B cell (primary cell): Measurements from ENCODE around the gene RAB3IP. TPM values are rescaled to one million over a fixed set of nuclear protein-coding genes. Genes with fewer than 3 reads are reported as not detected.

Experiments
- ATAC-seq: fragments of 200-7000 bp; cut with Tn5 transposase; one replicate; pipeline ENCODE4 v1.10.0; 2021; ENCODE audit warnings: low read depth, mild to moderate bottlenecking, moderate number of reproducible peaks, moderate library complexity
- CTCF ChIA-PET: fragments of 350-600 bp; sonication (Branson Sonifier 250); formaldehyde crosslinking; loops from one replicate; lab custom pipeline; 2021; ENCODE audit warnings: antibody characterized with exemption, inconsistent platforms; lab: Charles Lee
- POLR2A ChIA-PET: fragments of 350-600 bp; sonication (Branson Sonifier 250); formaldehyde crosslinking; loops from one replicate; lab custom pipeline; 2021; ENCODE audit warnings: antibody characterized with exemption; lab: Charles Lee
- DNase-seq: peaks from one replicate; pipeline ENCODE4 v3.0.0; 2013
- H2AFZ ChIP-seq: 2 replicates; pipeline ENCODE4 v1.6.1; 2012; ENCODE audit warnings: mild to moderate bottlenecking, low read depth, low read length; ENCODE audit not compliant: insufficient read depth, poor library complexity, severe bottlenecking
- H3K27ac ChIP-seq, 2 donors: 1 replicate in 1 of 2; 2 replicates in 1 of 2; pipeline ENCODE4 v1.5.1; 2012 to 2013; ENCODE audit warnings: low read length in 2 of 2, mild to moderate bottlenecking in 2 of 2, moderate library complexity in 1 of 2
- H3K27me3 ChIP-seq, 4 experiments: fragments of 200-600 bp in 1 of 4; sonication (generic) in 1 of 4; replicated peaks in 1 of 4; 1 replicate in 2 of 4; 2 replicates in 2 of 4; pipeline versions ENCODE4 v1.6.1 to v1.7.0; 2013 to 2016; ENCODE audit warnings: low read length in 3 of 4, mild to moderate bottlenecking in 2 of 4, mixed read lengths in 1 of 4, moderate library complexity in 1 of 4; ENCODE audit not compliant: insufficient read depth in 4 of 4, control insufficient read depth in 3 of 4; ENCODE audit errors: control extremely low read depth in 1 of 4
- H3K36me3 ChIP-seq, 2 experiments: replicated peaks in 1 of 2; 1 replicate in 1 of 2; 2 replicates in 1 of 2; pipeline versions ENCODE4 v1.6.1 to v1.7.1; 2013; ENCODE audit warnings: low read length in 1 of 2; ENCODE audit not compliant: insufficient read depth in 2 of 2, control insufficient read depth in 1 of 2; ENCODE audit errors: control extremely low read depth in 1 of 2, extremely low read depth in 1 of 2
- H3K4me1 ChIP-seq, 2 donors: fragments of 200-600 bp in 1 of 2; sonication (generic) in 1 of 2; 1 replicate in 1 of 2; 2 replicates in 1 of 2; pipeline versions ENCODE4 v1.5.1 to v1.6.1; 2013 to 2017; ENCODE audit warnings: low read length in 2 of 2; ENCODE audit not compliant: control insufficient read depth in 2 of 2, insufficient read depth in 2 of 2
- H3K4me2 ChIP-seq: replicated peaks from 2 replicates; pipeline ENCODE3; 2012; ENCODE audit warnings: mild to moderate bottlenecking, low read depth, low read length; ENCODE audit not compliant: poor library complexity, severe bottlenecking
- H3K4me3 ChIP-seq, 5 experiments: fragments of 200-600 bp in 1 of 5; sonication (generic) in 1 of 5; 1 replicate in 3 of 5; 2 replicates in 2 of 5; pipeline versions ENCODE4 v1.5.1 to v1.7.0; 2011 to 2016; ENCODE audit warnings: low read length in 4 of 5, mild to moderate bottlenecking in 4 of 5, low read depth in 2 of 5, control low read depth in 1 of 5, moderate library complexity in 1 of 5; ENCODE audit not compliant: insufficient read depth in 1 of 5; ENCODE audit errors: control extremely low read depth in 1 of 5, extremely low read depth in 1 of 5
- H3K79me2 ChIP-seq: fragments of 200-600 bp; sonication (generic); one replicate; pipeline ENCODE4 v1.6.0; 2016; ENCODE audit warnings: low read length; ENCODE audit not compliant: control insufficient read depth, insufficient read depth
- H3K9ac ChIP-seq: fragments of 200-600 bp; sonication (generic); 2 replicates; pipeline ENCODE4 v1.6.1; 2017; ENCODE audit warnings: mild to moderate bottlenecking, low read length, moderate library complexity
- H3K9me3 ChIP-seq, 3 donors: one replicate each; pipeline versions ENCODE4 v1.6.1 to v1.7.1; 2013; ENCODE audit warnings: low read length in 2 of 3; ENCODE audit not compliant: control insufficient read depth in 2 of 3, insufficient read depth in 1 of 3; ENCODE audit errors: control extremely low read depth in 1 of 3
- H4K20me1 ChIP-seq: 2 replicates; pipeline ENCODE4 v1.6.0; 2012; ENCODE audit warnings: mild to moderate bottlenecking, low read length; ENCODE audit not compliant: insufficient read depth, control insufficient read depth, poor library complexity, severe bottlenecking
- H3K27ac Mint-ChIP-seq: one replicate; pipeline ENCODE4 v1.8.0; 2021; ENCODE audit warnings: mixed read lengths
- H3K27me3 Mint-ChIP-seq: one replicate; pipeline ENCODE4 v1.8.0; 2021; ENCODE audit warnings: mixed read lengths
- H3K4me1 Mint-ChIP-seq: one replicate; pipeline ENCODE4 v1.8.0; 2021; ENCODE audit warnings: mixed read lengths
- H3K4me3 Mint-ChIP-seq: one replicate; pipeline ENCODE4 v1.8.0; 2021; ENCODE audit warnings: mixed read lengths
- H3K9me3 Mint-ChIP-seq: one replicate; pipeline ENCODE4 v1.8.0; 2022; ENCODE audit warnings: mixed read lengths; ENCODE audit not compliant: insufficient read depth
- CTCF ChIP-seq: fragments of 200-600 bp; IDR thresholded peaks from one replicate; pipeline ENCODE4 v1.8.0; 2022; ENCODE audit warnings: antibody characterized with exemption, mild to moderate bottlenecking
- EZH2 ChIP-seq: IDR thresholded peaks from 2 replicates; pipeline ENCODE4 v1.6.1; 2012; ENCODE audit warnings: borderline replicate concordance, low read depth, mild to moderate bottlenecking, moderate library complexity, low read length; ENCODE audit not compliant: insufficient read depth, poor library complexity, severe bottlenecking
- WGBS: methylation state at CpG from one replicate; pipeline ENCODE4 v1.1.5; 2013; ENCODE audit warnings: missing lambda C conversion rate; ENCODE audit not compliant: insufficient coverage; 5-methylcytosine and 5-hydroxymethylcytosine counted together
- intact Hi-C: fragments of 100-400 bp; cut with micrococcal nuclease; formaldehyde crosslinking; loops from one replicate; pipeline ENCODE4 v1.10.0; 2022
- polyA minus RNA-seq: library from RNA; depleted of rRNA, polyadenylated mRNA; stranded (reverse); fragments of >200 nt; gene quantifications from 2 replicates; pipeline ENCODE4 v1.2.3, GENCODE V29; 2012
- polyA plus RNA-seq: library from polyadenylated mRNA; depleted of rRNA; stranded (reverse); fragments of >200 nt; gene quantifications from 2 replicates; pipeline ENCODE4 v1.2.3, GENCODE V29; 2012
- total RNA-seq, 2 donors: library from RNA; stranded (reverse); fragments of 120-200 nt in 1 of 2; gene quantifications; 1 replicate in 1 of 2; 2 replicates in 1 of 2; pipeline versions ENCODE4 v1.2.3 to v1.2.4, GENCODE V29; 2013 to 2022

The RAB3IP gene
- total RNA-seq (37.9 and 38.4 TPM in 2 replicates), polyA plus RNA-seq (11.2 and 16.9 TPM in 2 replicates), polyA minus RNA-seq (9.2 and 32.2 TPM in 2 replicates)
- 19.6 TPM for total RNA-seq (2013)

GRCh38 chr12:69738351-69739286, at the start of gene RAB3IP:
RAB3IP (plus strand) TSS chr12:69738860; CDS start chr12:69755409, 16,549 bp downstream.
- H3K27me3 Mint-ChIP-seq = peaks cover 12% of the 10 kb centered on the region
- 1% methylated on average over 107 of the region's 110 CpGs for WGBS
- H3K4me2 ChIP-seq = peak within 1 kb of the TSS; percentile 78
- H3K4me1 ChIP-seq = peaks cover 11 to 15% of the 10 kb centered on the region in 2 donors
- no peak for TF ChIP-seq EZH2
- peak; percentile 79 for TF ChIP-seq CTCF
- H3K36me3 ChIP-seq = no peaks in the 10 kb centered on the region
- DNase-seq (peak; percentile 94), ATAC-seq (peak; percentile 93)
- intact Hi-C loops = loop anchor here (1.0 to 5.0 kb wide), 10 partner anchors 153 to 1949 kb away; partner anchors contain the start of genes CCT2, CNOT2, CPSF6 and FRS2
- H3K4me3 Mint-ChIP-seq = peak within 1 kb of the TSS; percentile 87
- H3K27ac Mint-ChIP-seq = peak within 1 kb of the TSS; percentile 76
- peaks cover 0 to 6% (median 0%) of the 10 kb centered on the region in 4 experiments for H3K27me3 ChIP-seq
- H3K27ac ChIP-seq = peak within 1 kb of the TSS; percentile 57 to 91
- peaks cover 11% of the 10 kb centered on the region for H3K4me1 Mint-ChIP-seq
- H3K9me3 ChIP-seq = peaks cover 0 to under 1% (median 0%) of the 10 kb centered on the region in 3 donors
- peaks cover 6% of the 10 kb centered on the region for H4K20me1 ChIP-seq
- CTCF ChIA-PET = no interaction called here
- no peaks in the 10 kb centered on the region for H3K9me3 Mint-ChIP-seq
- peak within 1 kb of the TSS; percentile 74 for H2AFZ ChIP-seq
- peak within 1 kb of the TSS; percentile 76 for H3K9ac ChIP-seq
- H3K79me2 ChIP-seq = peaks cover 21% of the 10 kb centered on the region
- H3K4me3 ChIP-seq = peak within 1 kb of the TSS; percentile 63 to 77 (median 70)
- POLR2A ChIA-PET = no interaction called here

GRCh38 chr12:69689638-69690037, 49.0 kb upstream of the RAB3IP start:
- CTCF ChIA-PET = no interaction called here
- Histone ChIP-seq H2AFZ (no peak overlapping the region), H3K9ac (no peak overlapping the region), H3K27me3 (no peaks in the 10 kb centered on the region), H3K4me2 (no peak overlapping the region), H3K9me3 (no peaks in the 10 kb centered on the region), H3K36me3 (no peaks in the 10 kb centered on the region), H3K4me1 (no peaks in the 10 kb centered on the region), H3K79me2 (no peaks in the 10 kb centered on the region), H3K27ac (no peak overlapping the region), H3K4me3 (no peak overlapping the region), H4K20me1 (no peaks in the 10 kb centered on the region)
- Mint-ChIP-seq H3K4me3 (no peak overlapping the region), H3K4me1 (no peaks in the 10 kb centered on the region), H3K27me3 (peaks cover 35% of the 10 kb centered on the region), H3K27ac (no peak overlapping the region), H3K9me3 (no peaks in the 10 kb centered on the region)
- WGBS = no CpG with 5 or more reads among the region's 2 CpGs
- DNase-seq (no peak), ATAC-seq (no peak)
- intact Hi-C loops = no loop called here
- POLR2A ChIA-PET = no interaction called here
- TF ChIP-seq CTCF (no peak), EZH2 (no peak)
